ENCODE measurements around the gene PDZD8. TPM values are rescaled to one million over a fixed set of nuclear protein-coding genes. Genes with fewer than 3 reads are reported as not detected.

The PDZD8 gene
- polyA plus RNA-seq, 1 donor from 2014 or later = 16.3 TPM

DNA sequence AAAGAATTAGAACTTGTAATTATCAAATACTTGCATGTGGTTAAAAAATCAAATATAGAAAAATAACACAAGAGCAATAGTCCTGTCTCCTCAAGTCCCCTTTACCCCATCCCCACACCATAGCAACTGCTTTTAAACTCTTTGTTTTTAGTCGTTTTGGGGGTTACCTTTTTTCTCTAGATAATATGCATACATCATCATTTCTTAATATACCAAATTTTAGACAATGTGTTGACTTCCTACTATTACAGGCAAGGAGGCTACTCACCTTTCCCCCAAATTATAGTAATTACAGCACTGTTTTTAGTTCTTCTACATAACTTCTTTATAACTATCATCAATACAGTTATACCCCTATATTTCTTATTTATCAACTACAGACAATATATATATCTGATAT is 77.0 kb downstream of the PDZD8 start:
- Histone ChIP-seq H3K79me2 (replicated peaks; ENCODE audit: insufficient read depth, low read length) (no peaks in the 10 kb centered on the region), H3K9ac (ENCODE audit: low read length) (no peak overlapping the region), H3K9me3 (ENCODE audit: low read length) (no peaks in the 10 kb centered on the region), H3K9me2 (ENCODE audit: insufficient read depth, low read length) (no peaks in the 10 kb centered on the region), H3F3A (ENCODE audit: insufficient read depth, low read length, poor library complexity, severe bottlenecking) (no peaks in the 10 kb centered on the region), H4K20me1 (ENCODE audit: insufficient read depth) (no peaks in the 10 kb centered on the region), H2AFZ (ENCODE audit: low read depth, low read length) (no peak overlapping the region), H3K4me3 (ENCODE audit: low read length) (no peak overlapping the region), H3K36me3 (ENCODE audit: insufficient read depth, low read length) (no peaks in the 10 kb centered on the region), H3K27me3 (ENCODE audit: insufficient read depth, low read depth, low read length) (no peaks in the 10 kb centered on the region), H3K4me2 (ENCODE audit: low read length) (no peak overlapping the region), H3K27ac (ENCODE audit: low read length) (no peak overlapping the region)
- TF ChIP-seq, protein P1, sequence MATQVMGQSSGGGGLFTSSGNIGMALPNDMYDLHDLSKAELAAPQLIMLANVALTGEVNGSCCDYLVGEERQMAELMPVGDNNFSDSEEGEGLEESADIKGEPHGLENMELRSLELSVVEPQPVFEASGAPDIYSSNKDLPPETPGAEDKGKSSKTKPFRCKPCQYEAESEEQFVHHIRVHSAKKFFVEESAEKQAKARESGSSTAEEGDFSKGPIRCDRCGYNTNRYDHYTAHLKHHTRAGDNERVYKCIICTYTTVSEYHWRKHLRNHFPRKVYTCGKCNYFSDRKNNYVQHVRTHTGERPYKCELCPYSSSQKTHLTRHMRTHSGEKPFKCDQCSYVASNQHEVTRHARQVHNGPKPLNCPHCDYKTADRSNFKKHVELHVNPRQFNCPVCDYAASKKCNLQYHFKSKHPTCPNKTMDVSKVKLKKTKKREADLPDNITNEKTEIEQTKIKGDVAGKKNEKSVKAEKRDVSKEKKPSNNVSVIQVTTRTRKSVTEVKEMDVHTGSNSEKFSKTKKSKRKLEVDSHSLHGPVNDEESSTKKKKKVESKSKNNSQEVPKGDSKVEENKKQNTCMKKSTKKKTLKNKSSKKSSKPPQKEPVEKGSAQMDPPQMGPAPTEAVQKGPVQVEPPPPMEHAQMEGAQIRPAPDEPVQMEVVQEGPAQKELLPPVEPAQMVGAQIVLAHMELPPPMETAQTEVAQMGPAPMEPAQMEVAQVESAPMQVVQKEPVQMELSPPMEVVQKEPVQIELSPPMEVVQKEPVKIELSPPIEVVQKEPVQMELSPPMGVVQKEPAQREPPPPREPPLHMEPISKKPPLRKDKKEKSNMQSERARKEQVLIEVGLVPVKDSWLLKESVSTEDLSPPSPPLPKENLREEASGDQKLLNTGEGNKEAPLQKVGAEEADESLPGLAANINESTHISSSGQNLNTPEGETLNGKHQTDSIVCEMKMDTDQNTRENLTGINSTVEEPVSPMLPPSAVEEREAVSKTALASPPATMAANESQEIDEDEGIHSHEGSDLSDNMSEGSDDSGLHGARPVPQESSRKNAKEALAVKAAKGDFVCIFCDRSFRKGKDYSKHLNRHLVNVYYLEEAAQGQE (IDR thresholded peaks at IDR 0.05; ENCODE audit: borderline replicate concordance) = no peak
- no peak for TF ChIP-seq POLR2AphosphoS5 (IDR thresholded peaks at IDR 0.05)
- no peak for TF ChIP-seq RAD21 (conservative IDR thresholded peaks at IDR 0.05)
- no peak for TF ChIP-seq SMC3 (conservative IDR thresholded peaks at IDR 0.05; ENCODE audit: poor library complexity)

DNA sequence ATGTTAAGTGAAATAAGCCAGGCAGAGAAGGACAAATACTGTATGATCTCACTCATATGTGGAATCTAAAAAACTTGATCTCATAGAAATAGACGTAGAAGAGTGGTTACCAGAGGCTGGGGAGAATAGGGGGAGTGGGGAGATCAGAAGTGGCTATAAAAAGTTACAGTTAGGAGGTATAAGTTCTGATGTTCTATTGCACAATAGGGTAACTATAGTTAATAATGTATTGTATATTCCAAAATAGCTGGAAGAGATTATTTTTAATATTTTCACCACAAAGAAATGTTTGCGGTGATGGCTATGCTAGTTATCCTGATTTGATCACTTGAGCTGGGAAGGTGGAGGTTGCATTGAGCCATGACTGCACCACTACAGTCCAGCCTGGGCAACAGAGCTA is 80.5 kb downstream of the PDZD8 start:
- no peak overlapping the region for H3K9ac ChIP-seq (ENCODE audit: low read length)
- H3K9me3 ChIP-seq (ENCODE audit: low read length) = no peaks in the 10 kb centered on the region
- H3K4me3 ChIP-seq (ENCODE audit: low read length) = no peak overlapping the region
- no peaks in the 10 kb centered on the region for H4K20me1 ChIP-seq (ENCODE audit: insufficient read depth)
- TF ChIP-seq EP300 (conservative IDR thresholded peaks at IDR 0.05; ENCODE audit: poor library complexity, severe bottlenecking) (no peak), POLR2AphosphoS5 (IDR thresholded peaks at IDR 0.05) (no peak), EZH2 (IDR thresholded peaks at IDR 0.05; ENCODE audit: borderline replicate concordance, insufficient read depth, low read length, poor library complexity, severe bottlenecking) (no peak), TAF1 (IDR thresholded peaks at IDR 0.05; ENCODE audit: low read depth) (no peak), MXI1 (conservative IDR thresholded peaks at IDR 0.05; ENCODE audit: poor library complexity, severe bottlenecking) (no peak), SMC3 (conservative IDR thresholded peaks at IDR 0.05; ENCODE audit: poor library complexity) (no peak), RAD21 (conservative IDR thresholded peaks at IDR 0.05) (no peak)
- TF ChIP-seq, protein P2, sequence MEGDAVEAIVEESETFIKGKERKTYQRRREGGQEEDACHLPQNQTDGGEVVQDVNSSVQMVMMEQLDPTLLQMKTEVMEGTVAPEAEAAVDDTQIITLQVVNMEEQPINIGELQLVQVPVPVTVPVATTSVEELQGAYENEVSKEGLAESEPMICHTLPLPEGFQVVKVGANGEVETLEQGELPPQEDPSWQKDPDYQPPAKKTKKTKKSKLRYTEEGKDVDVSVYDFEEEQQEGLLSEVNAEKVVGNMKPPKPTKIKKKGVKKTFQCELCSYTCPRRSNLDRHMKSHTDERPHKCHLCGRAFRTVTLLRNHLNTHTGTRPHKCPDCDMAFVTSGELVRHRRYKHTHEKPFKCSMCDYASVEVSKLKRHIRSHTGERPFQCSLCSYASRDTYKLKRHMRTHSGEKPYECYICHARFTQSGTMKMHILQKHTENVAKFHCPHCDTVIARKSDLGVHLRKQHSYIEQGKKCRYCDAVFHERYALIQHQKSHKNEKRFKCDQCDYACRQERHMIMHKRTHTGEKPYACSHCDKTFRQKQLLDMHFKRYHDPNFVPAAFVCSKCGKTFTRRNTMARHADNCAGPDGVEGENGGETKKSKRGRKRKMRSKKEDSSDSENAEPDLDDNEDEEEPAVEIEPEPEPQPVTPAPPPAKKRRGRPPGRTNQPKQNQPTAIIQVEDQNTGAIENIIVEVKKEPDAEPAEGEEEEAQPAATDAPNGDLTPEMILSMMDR (IDR thresholded peaks at IDR 0.05; ENCODE audit: poor library complexity, severe bottlenecking) = no peak
- TF ChIP-seq, protein P1 (IDR thresholded peaks at IDR 0.05; ENCODE audit: borderline replicate concordance) = no peak
- no peak overlapping the region for H3K4me2 ChIP-seq (ENCODE audit: low read length)
- no peaks in the 10 kb centered on the region for H3F3A ChIP-seq (ENCODE audit: insufficient read depth, low read length, poor library complexity, severe bottlenecking)
- no peaks in the 10 kb centered on the region for H3K36me3 ChIP-seq (ENCODE audit: insufficient read depth, low read length)
- H2AFZ ChIP-seq (ENCODE audit: low read depth, low read length) = no peak overlapping the region
- no peaks in the 10 kb centered on the region for H3K79me2 ChIP-seq (replicated peaks; ENCODE audit: insufficient read depth, low read length)
- H3K9me2 ChIP-seq (ENCODE audit: insufficient read depth, low read length) = no peaks in the 10 kb centered on the region
- H3K27ac ChIP-seq (ENCODE audit: low read length) = no peak overlapping the region
- no peaks in the 10 kb centered on the region for H3K27me3 ChIP-seq (ENCODE audit: insufficient read depth, low read depth, low read length)
